OCI-LY7 (cell line): ENCODE measurements around the gene SLCO2A1. TPM values are rescaled to one million over a fixed set of nuclear protein-coding genes. Genes with fewer than 3 reads are reported as not detected.

Experiments
- BruUV-seq: library from RNA; stranded (reverse); fragments of 400-500 nt; replicated peaks from 2 replicates; lab custom pipeline; 2021; lab: Mats Ljungman, UMichigan
- CTCF ChIA-PET: fragments of 300-600 bp; sonication (Branson Sonifier 250); formaldehyde crosslinking; loops from one replicate; lab custom pipeline; 2022; ENCODE audit warnings: antibody characterized with exemption; ENCODE audit not compliant: unreplicated experiment; lab: Charles Lee
- POLR2A ChIA-PET: fragments of 300-600 bp; sonication (Branson Sonifier 250); formaldehyde crosslinking; loops from one replicate; lab custom pipeline; 2022; ENCODE audit warnings: antibody characterized with exemption; lab: Charles Lee
- DNase-seq: peaks from one replicate; pipeline ENCODE4 v3.0.0-alpha.2; 2015; ENCODE audit warnings: low spot score
- H2AFZ ChIP-seq: fragments of 200-600 bp; sonication (generic), shearing (Covaris generic); 2 replicates; pipeline ENCODE4 v1.6.1; 2014; ENCODE audit warnings: mild to moderate bottlenecking, antibody characterized with exemption, low read length, moderate library complexity
- H3K27ac ChIP-seq: fragments of 200-600 bp; sonication (generic); 2 replicates; pipeline ENCODE4 v1.5.1; 2014; ENCODE audit warnings: mixed run types, low read depth, mild to moderate bottlenecking, moderate library complexity, low read length, inconsistent platforms; ENCODE audit not compliant: poor library complexity, severe bottlenecking
- H3K36me3 ChIP-seq: fragments of 200-600 bp; sonication (generic); 2 replicates; pipeline ENCODE4 v1.6.1; 2014; ENCODE audit warnings: mild to moderate bottlenecking, antibody characterized with exemption, low read length, moderate library complexity, mixed read lengths; ENCODE audit not compliant: insufficient read depth
- H3K4me1 ChIP-seq: fragments of 200-600 bp; sonication (generic); 2 replicates; pipeline ENCODE4 v1.5.1; 2014; ENCODE audit warnings: mild to moderate bottlenecking, low read length; ENCODE audit not compliant: insufficient read depth, poor library complexity, severe bottlenecking
- H3K4me2 ChIP-seq: fragments of 200-600 bp; sonication (generic); 2 replicates; pipeline ENCODE4 v1.6.1; 2014; ENCODE audit warnings: mild to moderate bottlenecking, low read length
- H3K4me3 ChIP-seq: fragments of 200-600 bp; sonication (generic); 2 replicates; pipeline ENCODE4 v1.5.1; 2014; ENCODE audit warnings: mild to moderate bottlenecking, low read depth, low read length; ENCODE audit not compliant: poor library complexity, severe bottlenecking
- H3K79me2 ChIP-seq: fragments of 200-600 bp; sonication (generic); 2 replicates; pipeline ENCODE4 v1.6.1; 2016; ENCODE audit warnings: low read depth, mild to moderate bottlenecking, low read length, moderate library complexity, mixed read lengths; ENCODE audit not compliant: insufficient read depth
- H3K9me2 ChIP-seq: fragments of 200-600 bp; sonication (generic); 2 replicates; pipeline ENCODE4 v1.6.1; 2016; ENCODE audit warnings: mild to moderate bottlenecking, low read length, mixed read lengths; ENCODE audit not compliant: insufficient read depth
- H3K9me3 ChIP-seq: fragments of 200-600 bp; sonication (generic); 2 replicates; pipeline ENCODE4 v1.6.1; 2014; ENCODE audit warnings: mild to moderate bottlenecking, mixed run types, low read length, mixed read lengths
- H4K20me1 ChIP-seq: fragments of 200-600 bp; sonication (generic); 2 replicates; pipeline ENCODE4 v1.6.1; 2014; ENCODE audit warnings: mild to moderate bottlenecking, antibody characterized with exemption, low read length, moderate library complexity, mixed read lengths; ENCODE audit not compliant: insufficient read depth
- EZH2phosphoT487 ChIP-seq: fragments of 200-600 bp; sonication (generic); IDR thresholded peaks from 2 replicates; pipeline ENCODE4 v1.6.1; 2018; ENCODE audit warnings: low read depth, borderline replicate concordance, mild to moderate bottlenecking, mixed run types, antibody characterized with exemption, low read length, moderate library complexity, mixed read lengths
- intact Hi-C: fragments of 100-400 bp; cut with micrococcal nuclease; formaldehyde crosslinking; loops from one replicate; pipeline ENCODE4 v1.10.0; 2022; ENCODE audit not compliant: unreplicated experiment
- total RNA-seq, 2 experiments: library from RNA; depleted of rRNA in 1 of 2; stranded (reverse); fragments of >200 nt in 1 of 2; shearing (Covaris generic) in 1 of 2; gene quantifications; 2 replicates each; pipeline ENCODE4 v1.2.3, GENCODE V29; 2014 to 2022
- TF ChIP-seq, protein P1 (sequence below): fragments of 200-600 bp; sonication (generic); conservative IDR thresholded peaks from 2 replicates; pipeline ENCODE4 v1.5.1; 2014; ENCODE audit warnings: mild to moderate bottlenecking, antibody characterized with exemption, low read length, moderate library complexity, mixed read lengths

SLCO2A1 gene
- total RNA-seq, 2 experiments from 2014 or later, result not detected

DNA sequence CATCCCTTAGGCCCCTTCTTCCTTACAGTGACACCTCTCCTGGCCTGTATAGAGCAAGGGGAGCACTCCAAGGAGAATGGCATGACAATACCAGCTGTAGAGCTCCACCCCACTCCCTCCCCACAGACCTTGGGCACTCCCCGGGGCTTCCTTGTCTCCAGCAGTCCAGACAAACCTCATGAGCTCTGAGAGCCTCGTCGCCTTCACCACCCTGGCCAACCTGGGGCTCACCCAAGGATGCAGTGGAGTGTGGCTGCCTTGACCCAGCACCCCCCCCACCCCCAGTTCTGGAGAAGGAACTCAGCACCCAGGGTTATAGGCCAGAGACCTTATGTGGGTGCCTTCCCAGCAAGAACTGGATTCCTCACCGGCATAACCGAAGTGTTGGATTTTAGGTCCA, 7.4 kb upstream of the SLCO2A1 start:
- no peak overlapping the region for H2AFZ ChIP-seq
- no TSS peak for BruUV-seq
- H3K4me3 ChIP-seq, result no peak overlapping the region
- no peaks in the 10 kb centered on the region for H3K36me3 ChIP-seq
- H3K4me1 ChIP-seq, result no peaks in the 10 kb centered on the region
- TF ChIP-seq EZH2phosphoT487, result no peak
- TF ChIP-seq, protein P1, sequence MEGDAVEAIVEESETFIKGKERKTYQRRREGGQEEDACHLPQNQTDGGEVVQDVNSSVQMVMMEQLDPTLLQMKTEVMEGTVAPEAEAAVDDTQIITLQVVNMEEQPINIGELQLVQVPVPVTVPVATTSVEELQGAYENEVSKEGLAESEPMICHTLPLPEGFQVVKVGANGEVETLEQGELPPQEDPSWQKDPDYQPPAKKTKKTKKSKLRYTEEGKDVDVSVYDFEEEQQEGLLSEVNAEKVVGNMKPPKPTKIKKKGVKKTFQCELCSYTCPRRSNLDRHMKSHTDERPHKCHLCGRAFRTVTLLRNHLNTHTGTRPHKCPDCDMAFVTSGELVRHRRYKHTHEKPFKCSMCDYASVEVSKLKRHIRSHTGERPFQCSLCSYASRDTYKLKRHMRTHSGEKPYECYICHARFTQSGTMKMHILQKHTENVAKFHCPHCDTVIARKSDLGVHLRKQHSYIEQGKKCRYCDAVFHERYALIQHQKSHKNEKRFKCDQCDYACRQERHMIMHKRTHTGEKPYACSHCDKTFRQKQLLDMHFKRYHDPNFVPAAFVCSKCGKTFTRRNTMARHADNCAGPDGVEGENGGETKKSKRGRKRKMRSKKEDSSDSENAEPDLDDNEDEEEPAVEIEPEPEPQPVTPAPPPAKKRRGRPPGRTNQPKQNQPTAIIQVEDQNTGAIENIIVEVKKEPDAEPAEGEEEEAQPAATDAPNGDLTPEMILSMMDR, result no peak
- no peak overlapping the region for H3K4me2 ChIP-seq
- no peaks in the 10 kb centered on the region for H4K20me1 ChIP-seq
- no peaks in the 10 kb centered on the region for H3K79me2 ChIP-seq
- intact Hi-C loops, result no loop called here
- ChIA-PET POLR2A (interaction anchor here (0.7 kb wide), 1 partner anchor 97 kb away, joined by 3 read pairs; no protein-coding TSS in a partner anchor), CTCF (no interaction called here)
- DNase-seq, result no peak
- H3K9me2 ChIP-seq, result no peaks in the 10 kb centered on the region
- H3K27ac ChIP-seq, result no peak overlapping the region
- peaks cover 9% of the 10 kb centered on the region for H3K9me3 ChIP-seq

DNA sequence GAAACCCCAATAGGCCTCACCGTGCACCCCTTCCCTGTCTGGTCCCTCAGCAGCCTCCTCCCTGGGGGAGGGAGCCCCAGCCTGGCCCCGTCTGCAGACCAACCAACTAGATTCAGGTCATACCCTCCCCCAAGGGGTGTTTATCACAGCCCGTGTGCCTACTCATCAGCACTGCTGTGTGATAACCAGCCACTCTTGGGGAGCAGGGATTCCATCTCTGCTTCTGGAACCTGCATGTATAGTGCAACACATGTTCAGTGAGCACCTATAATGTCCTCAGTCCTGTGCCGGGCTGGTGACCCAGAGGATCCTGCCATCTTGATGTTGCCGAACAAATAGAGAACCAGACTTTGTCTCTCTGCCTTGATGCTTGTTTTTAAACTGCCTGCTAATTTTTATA, 6.6 kb upstream of the SLCO2A1 start:
- H4K20me1 ChIP-seq, result no peaks in the 10 kb centered on the region
- no TSS peak for BruUV-seq
- H3K4me3 ChIP-seq, result no peak overlapping the region
- TF ChIP-seq, protein P1, result no peak
- no peak for TF ChIP-seq EZH2phosphoT487
- no peaks in the 10 kb centered on the region for H3K36me3 ChIP-seq
- DNase-seq, result no peak
- no peaks in the 10 kb centered on the region for H3K9me2 ChIP-seq
- H3K27ac ChIP-seq, result no peak overlapping the region
- no peak overlapping the region for H3K4me2 ChIP-seq
- ChIA-PET POLR2A (no interaction called here), CTCF (no interaction called here)
- no peaks in the 10 kb centered on the region for H3K4me1 ChIP-seq
- no peak overlapping the region for H2AFZ ChIP-seq
- no peaks in the 10 kb centered on the region for H3K79me2 ChIP-seq
- intact Hi-C loops, result no loop called here
- no peaks in the 10 kb centered on the region for H3K9me3 ChIP-seq

DNA sequence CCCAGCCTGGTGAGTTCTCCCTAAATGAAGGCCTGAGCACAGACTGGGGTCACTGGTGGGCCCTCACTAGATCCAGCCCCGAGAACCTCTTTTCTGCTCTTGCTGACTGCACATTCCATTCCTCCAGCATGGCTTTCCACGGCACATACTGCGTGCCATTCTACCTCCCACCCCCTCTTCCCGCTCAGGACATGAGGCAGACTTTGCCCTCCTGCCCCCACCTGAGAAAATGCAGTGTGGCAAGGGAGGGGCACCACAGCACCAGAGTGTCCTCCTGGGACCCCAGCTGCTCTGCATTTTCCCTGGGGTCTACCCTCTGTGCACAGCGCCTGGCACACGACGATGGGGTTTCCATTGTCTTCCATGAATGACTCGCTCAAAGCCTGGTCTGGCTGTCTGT, 6.1 kb upstream of the SLCO2A1 start:
- Histone ChIP-seq H3K4me3 (no peak overlapping the region), H3K27ac (no peak overlapping the region), H3K4me1 (no peaks in the 10 kb centered on the region), H3K4me2 (no peak overlapping the region), H3K36me3 (no peaks in the 10 kb centered on the region), H4K20me1 (no peaks in the 10 kb centered on the region), H3K9me2 (no peaks in the 10 kb centered on the region), H3K79me2 (no peaks in the 10 kb centered on the region), H3K9me3 (no peaks in the 10 kb centered on the region), H2AFZ (no peak overlapping the region)
- DNase-seq, result no peak
- ChIA-PET POLR2A (interaction anchor here (0.7 kb wide), 2 partner anchors 351 to 685 kb away, joined by 4 to 6 read pairs; no protein-coding TSS in a partner anchor), CTCF (no interaction called here)
- BruUV-seq, result no TSS peak
- intact Hi-C loops, result no loop called here
- TF ChIP-seq, protein P1, result no peak
- no peak for TF ChIP-seq EZH2phosphoT487
